Keratinocyte (primary cell): ENCODE data around the gene FHOD3. TPM values are rescaled to one million over a fixed set of nuclear protein-coding genes. Genes with fewer than 3 reads are reported as not detected.

Experiments
- DNase-seq: peaks from one replicate; pipeline ENCODE4 v3.0.0-alpha.2; 2011; ENCODE audit warnings: low read depth, missing footprints, low spot score
- FAIRE-seq: peaks from 2 replicates; lab custom pipeline; 2011; peaks lifted over from hg19 to GRCh38; lab: Jason Lieb, UNC
- H2AFZ ChIP-seq: 2 replicates; pipeline ENCODE4 v1.6.0; 2012; ENCODE audit warnings: low read length, control low read depth, inconsistent platforms; ENCODE audit not compliant: control insufficient read depth
- H3K27ac ChIP-seq: 2 replicates; pipeline ENCODE4 v1.5.1; 2011; ENCODE audit warnings: low read length; ENCODE audit not compliant: control insufficient read depth, insufficient read depth
- H3K27me3 ChIP-seq: 3 replicates; pipeline ENCODE4 v1.6.0; 2011; ENCODE audit warnings: low read length; ENCODE audit not compliant: control insufficient read depth, insufficient read depth; ENCODE audit errors: extremely low read depth
- H3K36me3 ChIP-seq, 2 experiments: 2 replicates in 1 of 2; 3 replicates in 1 of 2; pipeline ENCODE4 v1.5.1; 2011; ENCODE audit warnings: low read length in 2 of 2, mild to moderate bottlenecking in 1 of 2; ENCODE audit not compliant: control insufficient read depth in 2 of 2, insufficient read depth in 2 of 2; ENCODE audit errors: extremely low read depth in 1 of 2
- H3K4me1 ChIP-seq: 3 replicates; pipeline ENCODE4 v1.5.1; 2011; ENCODE audit warnings: low read length; ENCODE audit not compliant: control insufficient read depth, insufficient read depth; ENCODE audit errors: extremely low read depth
- H3K4me2 ChIP-seq: 3 replicates; pipeline ENCODE4 v1.6.0; 2011; ENCODE audit warnings: low read depth, low read length; ENCODE audit not compliant: control insufficient read depth, insufficient read depth; ENCODE audit errors: extremely low read depth
- H3K4me3 ChIP-seq, 3 experiments: fragments of 200-600 bp in 1 of 3; sonication (generic) in 1 of 3; 2 replicates in 2 of 3; 3 replicates in 1 of 3; pipeline ENCODE4 v1.5.1; 2011 to 2016; ENCODE audit warnings: low read length in 3 of 3, mild to moderate bottlenecking in 3 of 3, control low read depth in 2 of 3, inconsistent platforms in 1 of 3, low read depth in 1 of 3, mixed read lengths in 1 of 3, mixed run types in 1 of 3, moderate library complexity in 1 of 3; ENCODE audit not compliant: control insufficient read depth in 2 of 3, insufficient read depth in 2 of 3; ENCODE audit errors: extremely low read depth in 1 of 3
- H3K79me2 ChIP-seq: 2 replicates; pipeline ENCODE4 v1.6.0; 2012; ENCODE audit warnings: low read length; ENCODE audit not compliant: control insufficient read depth, insufficient read depth
- H3K9ac ChIP-seq: 3 replicates; pipeline ENCODE4 v1.6.0; 2011; ENCODE audit warnings: low read length; ENCODE audit not compliant: control insufficient read depth, insufficient read depth; ENCODE audit errors: extremely low read depth
- H3K9me1 ChIP-seq: 3 replicates; pipeline ENCODE4 v1.6.0; 2011; ENCODE audit warnings: low read length; ENCODE audit not compliant: control insufficient read depth, insufficient read depth; ENCODE audit errors: extremely low read depth
- H3K9me3 ChIP-seq: 2 replicates; pipeline ENCODE4 v1.5.1; 2012; ENCODE audit warnings: low read depth, low read length; ENCODE audit not compliant: control insufficient read depth
- H4K20me1 ChIP-seq: 3 replicates; pipeline ENCODE4 v1.6.0; 2011; ENCODE audit warnings: low read length; ENCODE audit not compliant: control insufficient read depth, insufficient read depth; ENCODE audit errors: extremely low read depth
- EZH2 ChIP-seq: IDR thresholded peaks from one replicate; pipeline ENCODE4 v1.6.1; 2012; ENCODE audit warnings: inconsistent platforms, mild to moderate bottlenecking, low read length, moderate library complexity
- dilution Hi-C: fragments of 300-500 bp; cut with MboI; formaldehyde crosslinking; loops from one replicate; pipeline ENCODE4 v1.7.0; 2020; ENCODE audit warnings: low sequenced_read_pairs; ENCODE audit not compliant: extremely low pct_ligation_motif_present
- polyA plus RNA-seq, 5 experiments: library from polyadenylated mRNA; depleted of rRNA in 3 of 5; stranded (reverse) in 3 of 5; stranded (forward) in 1 of 5; unstranded in 1 of 5; fragments of >200 nt; gene quantifications; 1 replicate in 1 of 5; 2 replicates in 3 of 5; 3 replicates in 1 of 5; pipeline versions ENCODE4 v1.2.1 to v1.2.3, GENCODE V29; 2011 to 2012; ENCODE audit warnings: missing spikeins in 2 of 5, low read depth in 1 of 5, low replicate concordance in 1 of 5
- TF ChIP-seq, protein P1 (sequence below), 3 experiments: IDR thresholded peaks in 1 of 3; conservative IDR thresholded peaks in 1 of 3; optimal IDR thresholded peaks in 1 of 3; 2 replicates in 2 of 3; 3 replicates in 1 of 3; pipeline versions ENCODE3 to v1.5.1; 2011; ENCODE audit warnings: low read length in 3 of 3, mild to moderate bottlenecking in 3 of 3, moderate library complexity in 2 of 3, control low read depth in 1 of 3, inconsistent platforms in 1 of 3; ENCODE audit not compliant: insufficient read depth in 2 of 3; ENCODE audit errors: extremely low read depth in 1 of 3

FHOD3 gene
- polyA plus RNA-seq, 1 donor (not counting 4 experiments of a cell fraction or from before 2014, with no cell fraction given), result 7.7 TPM

DNA sequence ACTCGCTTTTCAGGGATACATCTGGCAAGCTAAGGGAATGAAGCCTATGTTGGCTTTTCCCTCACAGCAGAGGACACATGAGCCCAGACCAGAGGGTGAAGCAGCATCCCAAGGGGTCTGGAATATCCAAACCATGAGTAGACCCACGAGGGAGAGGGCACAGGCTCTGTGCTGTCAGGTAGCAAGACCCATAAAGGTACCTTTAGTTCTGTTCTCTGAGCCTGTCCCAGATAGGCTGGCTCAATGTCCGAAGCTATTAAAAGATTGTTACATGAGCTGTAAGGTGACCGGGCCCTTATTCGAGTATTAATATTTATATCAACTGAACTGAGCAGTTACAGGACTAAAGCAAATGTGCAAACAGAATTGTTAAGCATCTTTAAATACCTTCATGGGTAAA is 479.1 kb downstream of the FHOD3 start:
- H4K20me1 ChIP-seq, result no peaks in the 10 kb centered on the region
- H2AFZ ChIP-seq, result no peak overlapping the region
- no peak overlapping the region for H3K9ac ChIP-seq
- DNase-seq (no peak), FAIRE-seq (no peak)
- no peaks in the 10 kb centered on the region for H3K79me2 ChIP-seq
- peaks cover 0 to 1% of the 10 kb centered on the region in 2 experiments for H3K36me3 ChIP-seq
- dilution Hi-C loops, result no loop called here
- no peak for TF ChIP-seq EZH2
- TF ChIP-seq, protein P1, sequence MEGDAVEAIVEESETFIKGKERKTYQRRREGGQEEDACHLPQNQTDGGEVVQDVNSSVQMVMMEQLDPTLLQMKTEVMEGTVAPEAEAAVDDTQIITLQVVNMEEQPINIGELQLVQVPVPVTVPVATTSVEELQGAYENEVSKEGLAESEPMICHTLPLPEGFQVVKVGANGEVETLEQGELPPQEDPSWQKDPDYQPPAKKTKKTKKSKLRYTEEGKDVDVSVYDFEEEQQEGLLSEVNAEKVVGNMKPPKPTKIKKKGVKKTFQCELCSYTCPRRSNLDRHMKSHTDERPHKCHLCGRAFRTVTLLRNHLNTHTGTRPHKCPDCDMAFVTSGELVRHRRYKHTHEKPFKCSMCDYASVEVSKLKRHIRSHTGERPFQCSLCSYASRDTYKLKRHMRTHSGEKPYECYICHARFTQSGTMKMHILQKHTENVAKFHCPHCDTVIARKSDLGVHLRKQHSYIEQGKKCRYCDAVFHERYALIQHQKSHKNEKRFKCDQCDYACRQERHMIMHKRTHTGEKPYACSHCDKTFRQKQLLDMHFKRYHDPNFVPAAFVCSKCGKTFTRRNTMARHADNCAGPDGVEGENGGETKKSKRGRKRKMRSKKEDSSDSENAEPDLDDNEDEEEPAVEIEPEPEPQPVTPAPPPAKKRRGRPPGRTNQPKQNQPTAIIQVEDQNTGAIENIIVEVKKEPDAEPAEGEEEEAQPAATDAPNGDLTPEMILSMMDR (optimal IDR thresholded peaks at IDR 0.05 in 1 of 3, IDR thresholded peaks at IDR 0.05 in 1 of 3, conservative IDR thresholded peaks at IDR 0.05 in 1 of 3; ENCODE audit: extremely low read depth in 1 of 3, insufficient read depth in 2 of 3, low read length in 3 of 3), result no peak
- no peaks in the 10 kb centered on the region for H3K9me1 ChIP-seq
- H3K27ac ChIP-seq, result no peak overlapping the region
- no peaks in the 10 kb centered on the region for H3K27me3 ChIP-seq
- H3K4me3 ChIP-seq, result no peak overlapping the region
- no peaks in the 10 kb centered on the region for H3K9me3 ChIP-seq
- H3K4me1 ChIP-seq, result no peaks in the 10 kb centered on the region
- no peak overlapping the region for H3K4me2 ChIP-seq

DNA sequence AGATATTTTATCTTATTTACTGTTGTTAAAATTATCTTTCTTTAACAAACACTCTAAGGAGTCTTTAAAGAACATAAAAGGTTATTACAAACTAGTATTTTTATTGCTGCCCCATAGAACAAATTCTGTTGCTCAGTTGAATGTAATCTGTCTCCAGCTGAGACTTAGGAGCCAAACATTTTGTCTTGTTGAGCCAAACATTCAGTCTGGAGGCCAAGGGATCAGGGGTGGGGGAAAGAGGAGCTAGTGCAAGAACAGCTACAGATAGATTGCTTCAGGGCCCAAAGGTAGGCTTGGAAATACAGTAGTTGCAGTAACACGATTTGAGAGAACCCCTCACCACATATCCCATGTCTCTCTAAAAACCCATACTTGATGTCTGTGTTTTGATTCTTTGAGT is 480.1 kb downstream of the FHOD3 start:
- Histone ChIP-seq H4K20me1 (no peaks in the 10 kb centered on the region), H3K4me3 (no peak overlapping the region), H3K9ac (no peak overlapping the region), H3K4me1 (peaks cover 2% of the 10 kb centered on the region), H3K27ac (no peak overlapping the region), H3K9me1 (no peaks in the 10 kb centered on the region), H3K9me3 (no peaks in the 10 kb centered on the region), H3K79me2 (no peaks in the 10 kb centered on the region), H2AFZ (no peak overlapping the region), H3K4me2 (no peak overlapping the region), H3K36me3 (peaks cover 0 to 1% of the 10 kb centered on the region in 2 experiments), H3K27me3 (no peaks in the 10 kb centered on the region)
- dilution Hi-C loops, result no loop called here
- no peak for FAIRE-seq
- TF ChIP-seq EZH2, result no peak
- TF ChIP-seq, protein P1 (optimal IDR thresholded peaks at IDR 0.05 in 1 of 3, IDR thresholded peaks at IDR 0.05 in 1 of 3, conservative IDR thresholded peaks at IDR 0.05 in 1 of 3; ENCODE audit: extremely low read depth in 1 of 3, insufficient read depth in 2 of 3, low read length in 3 of 3), result no peak
- no peak for DNase-seq
